ENCODE measurements around the gene ERO1A. TPM values are rescaled to one million over a fixed set of nuclear protein-coding genes. Genes with fewer than 3 reads are reported as not detected.

ERO1A gene
- total and polyA plus RNA-seq, 2 of the 4 experiments (the other 2 are of a cell fraction), result 29.7 to 44.6 TPM

DNA sequence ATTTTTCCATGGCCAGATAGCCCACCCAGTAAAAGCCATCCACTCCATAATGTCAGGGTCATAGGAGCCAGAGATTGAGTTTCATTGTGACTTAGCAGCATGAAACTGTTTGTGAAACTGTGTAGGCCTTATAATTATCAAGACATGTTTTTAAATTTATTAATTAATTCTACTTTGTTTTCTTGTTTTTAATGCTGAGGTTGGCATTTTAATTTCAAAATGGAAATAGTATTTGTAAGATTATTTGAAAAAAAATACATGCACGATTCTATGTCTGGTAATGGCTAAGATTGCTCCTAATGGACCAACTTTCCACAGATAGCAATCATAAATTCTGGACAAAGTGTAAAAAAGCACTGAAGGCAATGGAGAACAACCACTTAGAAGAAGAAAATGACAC, 75.7 kb downstream of the ERO1A start:
- no peaks in the 10 kb centered on the region for H3K36me3 ChIP-seq (ENCODE audit: control insufficient read depth, insufficient read depth, low read length)
- H3K27ac ChIP-seq (ENCODE audit: insufficient read depth, low read length), result no peak overlapping the region
- no peak overlapping the region for H4K91ac ChIP-seq (ENCODE audit: insufficient read depth, low read depth, low read length)
- H3K56ac ChIP-seq (ENCODE audit: extremely low read depth, insufficient read depth, low read length), result no peak overlapping the region
- no CpG with 5 or more reads among the region's 1 CpG for WGBS, 2 experiments (ENCODE audit: extremely low coverage in 2 of 2, insufficient read length in 1 of 2)
- TF ChIP-seq NFE2L2 (IDR thresholded peaks at IDR 0.05; ENCODE audit: low read depth, low read length) (no peak), MAFK (IDR thresholded peaks at IDR 0.05; ENCODE audit: low read depth, low read length) (peak; percentile 87)
- H2AFZ ChIP-seq (replicated peaks; ENCODE audit: low read length, poor library complexity), result no peak overlapping the region
- intact Hi-C loops (cut with micrococcal nuclease) (loop anchor here (5.0 kb wide), 1 partner anchor 43 kb away; no protein-coding TSS in a partner anchor), in situ Hi-C loops (cut with MboI; ENCODE audit: low sequenced_read_pairs) (no loop called here), dilution Hi-C loops (cut with HindIII; ENCODE audit: low sequenced_read_pairs, unreplicated experiment) (no loop called here)
- no peaks in the 10 kb centered on the region for H3K9me3 ChIP-seq (ENCODE audit: control insufficient read depth, insufficient read depth, low read length)
- no peak overlapping the region for H3K4me3 ChIP-seq (ENCODE audit: insufficient read depth, low read depth, low read length)
- H2BK120ac ChIP-seq (ENCODE audit: low read depth, low read length), result no peak overlapping the region
- no peaks in the 10 kb centered on the region for H4K20me1 ChIP-seq (ENCODE audit: insufficient read depth, low read length)
- no peaks in the 10 kb centered on the region for H3K4me1 ChIP-seq (ENCODE audit: control insufficient read depth, insufficient read depth, low read length)
- ChIA-PET CTCF (no interaction called here), POLR2A (ENCODE audit: unreplicated experiment) (no interaction called here)
- DNase-seq (no peak), ATAC-seq (ENCODE audit: low read depth) (no peak)
- no peak overlapping the region for H2BK15ac ChIP-seq (ENCODE audit: low read depth, low read length)
- no peaks in the 10 kb centered on the region for H3K9me1 ChIP-seq (ENCODE audit: insufficient read depth, low read length)
- H4K5ac ChIP-seq (ENCODE audit: low read depth, low read length), result no peak overlapping the region
- H3K4ac ChIP-seq (ENCODE audit: low read depth, low read length), result no peak overlapping the region
- no peak overlapping the region for H3K23ac ChIP-seq (ENCODE audit: low read depth, low read length)
- H4K8ac ChIP-seq (ENCODE audit: low read depth in 2 of 2, low read length in 2 of 2), result no peak overlapping the region
- H3K4me2 ChIP-seq (ENCODE audit: low read depth, low read length), result no peak overlapping the region
- H3K79me1 ChIP-seq (ENCODE audit: low read depth in 1 of 2, low read length in 2 of 2), result no peaks in the 10 kb centered on the region
- H3K9ac ChIP-seq (ENCODE audit: low read depth, low read length), result no peak overlapping the region
- no peak overlapping the region for H2BK5ac ChIP-seq (ENCODE audit: low read depth, low read length, poor library complexity, severe bottlenecking)
- no peak overlapping the region for H2AK5ac ChIP-seq (ENCODE audit: low read depth, low read length)
- H3K27me3 ChIP-seq (ENCODE audit: control insufficient read depth, insufficient read depth, low read length), result no peaks in the 10 kb centered on the region
- no TSS peak for BruUV-seq (replicated peaks)
- no peak overlapping the region for H2AK9ac ChIP-seq (replicated peaks; ENCODE audit: low read depth, low read length, poor library complexity)
- no peak overlapping the region for H3K18ac ChIP-seq (ENCODE audit: low read depth, low read length)
- no peak overlapping the region for H3K14ac ChIP-seq (replicated peaks; ENCODE audit: low read depth, low read length)
- no peak overlapping the region for H2BK20ac ChIP-seq (ENCODE audit: low read depth, low read length)
